ENCODE measurements around the gene DDX51.
"Not testable (repeated sequence)": the region's sequence is repeated elsewhere in the genome, so short reads cannot be mapped to it uniquely, and the experiment has no call there.

The DDX51 gene

DNA sequence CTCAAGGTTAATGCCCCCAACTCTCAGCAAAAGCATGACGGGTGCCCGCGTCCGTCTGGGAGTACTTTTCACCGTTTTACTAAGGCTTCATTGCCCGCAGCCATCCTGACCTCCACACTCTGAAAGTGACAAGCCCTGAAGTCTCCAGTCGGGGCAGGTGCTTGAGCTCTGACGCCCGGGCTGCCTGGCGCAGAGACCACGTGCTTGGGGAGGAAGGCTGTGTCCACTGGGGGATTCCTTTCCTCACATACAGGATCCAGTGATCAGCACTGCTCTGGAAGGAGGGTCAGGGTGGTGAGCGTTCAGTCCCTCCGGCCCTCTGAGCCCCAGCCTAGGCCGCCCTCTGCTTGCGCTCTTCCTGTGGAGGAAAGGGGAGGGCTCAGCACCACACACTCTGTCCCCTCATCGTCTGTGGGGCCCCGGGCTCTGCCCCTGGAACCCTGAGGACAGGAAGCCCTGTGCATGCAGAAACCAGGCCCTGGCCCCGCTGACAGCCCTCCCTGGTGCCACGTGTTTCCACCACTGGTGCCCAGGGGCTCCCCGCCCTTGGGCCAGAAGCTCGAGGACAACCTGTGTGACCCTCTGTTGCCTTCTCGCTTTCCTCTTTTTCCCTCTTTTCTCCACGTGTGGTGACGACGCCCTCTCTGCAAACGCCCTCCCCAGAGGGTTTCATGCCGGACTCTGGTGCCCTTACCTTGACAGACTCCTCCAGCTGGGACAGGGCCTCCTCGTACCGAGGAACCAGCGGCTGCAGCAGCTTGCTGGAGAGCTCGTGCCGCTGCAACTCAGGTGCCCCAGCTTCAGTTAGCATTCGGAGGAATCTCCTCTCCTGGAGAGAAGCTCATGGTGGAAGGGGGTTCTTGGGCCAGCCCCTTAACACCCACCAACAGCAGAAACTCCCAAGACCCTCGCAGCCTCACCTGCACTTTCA is 4.9 kb downstream of the DDX51 start:
- no peak for DNase-seq

- no peak for DNase-seq
Measured at GRCh38 chr12:132137483-132138125, 6.5 kb downstream of the DDX51 start.

- DNase-seq, result not testable (repeated sequence)
Measured at GRCh38 chr12:132136226-132136625, 7.9 kb downstream of the DDX51 start.

- not testable (repeated sequence) for DNase-seq
Measured at GRCh38 chr12:132134653-132135183, 9.4 kb downstream of the DDX51 start.

- peak; percentile 85 for DNase-seq
Measured at GRCh38 chr12:132133952-132134652, 10.0 kb downstream of the DDX51 start.

DNA sequence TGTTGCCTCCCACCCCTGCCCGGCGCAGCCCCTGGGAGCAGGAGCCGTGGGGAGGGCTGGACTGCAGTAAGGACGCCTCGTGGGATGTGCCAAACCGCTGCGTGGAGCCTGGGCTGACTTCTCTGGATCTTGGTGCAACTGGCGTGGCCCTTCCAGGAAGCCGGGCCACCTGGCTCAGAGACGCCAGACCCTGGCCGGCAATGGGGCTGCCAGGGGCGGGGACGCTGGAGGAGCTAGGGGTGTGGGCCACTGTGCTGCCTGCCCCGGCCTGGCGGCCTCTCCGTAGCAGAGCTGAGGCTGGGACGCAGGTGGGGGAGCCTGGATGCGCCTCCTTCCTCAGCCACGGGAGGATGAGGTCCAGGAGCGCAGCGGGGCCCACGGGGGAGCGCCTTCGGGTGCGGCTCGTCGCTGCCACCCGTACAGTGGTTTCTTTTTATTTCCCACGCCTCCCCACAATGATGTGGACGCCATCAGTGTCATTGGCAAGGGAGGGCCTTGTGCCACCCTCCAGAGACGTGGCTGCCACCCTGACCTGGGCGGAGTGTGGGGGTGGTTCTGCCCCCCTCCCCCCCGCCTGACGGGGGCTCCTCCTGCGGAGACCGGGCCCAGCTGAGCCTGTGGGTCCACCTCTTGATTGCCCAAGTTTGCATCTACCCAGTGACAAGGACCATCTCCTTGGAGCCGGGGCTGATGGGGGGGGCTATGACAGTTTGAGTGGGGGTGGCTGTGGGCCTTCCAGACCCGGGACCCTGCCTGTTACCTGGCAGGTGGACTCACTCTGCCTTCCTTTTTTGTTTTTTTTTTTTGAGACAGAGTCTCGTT is 11.3 kb downstream of the DDX51 start:
- DNase-seq, result no peak

GRCh38 chr12:132131952-132132351 is 12.2 kb downstream of the DDX51 start:
- DNase-seq, result no peak

DNA sequence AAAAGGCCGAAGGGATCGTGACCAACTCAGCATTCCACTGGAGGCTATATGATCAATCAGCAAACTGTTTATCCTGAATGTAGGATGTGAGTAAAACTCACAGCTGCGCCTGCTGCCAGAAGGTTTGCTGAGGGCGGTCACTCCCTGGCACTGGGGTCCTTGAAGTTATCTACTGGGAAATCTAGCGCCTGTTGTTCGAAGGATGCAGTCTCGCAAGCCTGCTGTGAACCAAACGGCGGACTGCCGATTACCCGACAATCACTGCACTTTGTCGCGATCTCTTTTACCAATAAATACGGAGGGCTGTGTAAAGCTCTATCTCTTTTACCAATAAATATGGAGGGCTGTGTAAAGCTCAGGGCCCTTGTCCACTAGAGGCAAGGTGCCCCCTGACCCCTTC is 12.9 kb downstream of the DDX51 start:
- no peak for DNase-seq

DNA sequence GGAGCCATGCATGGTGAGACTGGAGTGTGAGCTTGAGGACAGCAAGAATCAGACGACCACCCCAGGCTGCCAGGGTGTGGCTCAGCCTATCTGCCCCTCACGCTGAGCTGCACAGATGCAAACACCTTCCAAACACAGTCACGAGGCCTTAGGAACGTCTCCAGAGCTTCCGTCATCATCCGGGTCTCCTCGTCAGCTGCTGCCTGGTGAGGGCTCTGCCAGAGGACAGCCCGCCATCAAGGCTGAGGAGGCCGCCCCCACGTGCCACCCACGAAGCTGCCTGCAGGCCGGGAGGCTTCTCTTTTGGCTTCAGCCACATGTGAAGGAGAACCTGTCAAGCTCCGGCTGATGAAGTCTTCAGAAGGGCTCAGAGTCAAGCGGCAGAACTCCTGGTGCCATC is 13.4 kb downstream of the DDX51 start:
- no peak for DNase-seq

DNA sequence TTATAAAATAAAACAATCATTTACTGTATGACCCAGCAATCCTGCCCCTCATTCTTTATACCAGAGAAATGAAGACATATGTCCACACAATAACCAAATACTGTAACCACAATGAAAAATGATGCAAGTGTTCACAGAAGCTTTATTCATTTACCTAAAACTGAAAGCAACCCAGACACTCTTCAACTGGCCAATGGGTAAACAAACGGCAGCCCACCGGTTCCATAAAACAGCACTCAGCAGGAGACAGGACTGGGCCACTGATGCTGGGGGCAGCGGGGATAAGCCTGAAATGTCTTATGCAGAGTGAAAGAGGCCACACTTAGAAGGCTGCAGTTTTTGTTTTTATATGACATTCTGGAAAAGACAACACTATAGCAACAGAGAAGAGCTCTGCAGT is 15.1 kb downstream of the DDX51 start:
- no peak for DNase-seq

DNA sequence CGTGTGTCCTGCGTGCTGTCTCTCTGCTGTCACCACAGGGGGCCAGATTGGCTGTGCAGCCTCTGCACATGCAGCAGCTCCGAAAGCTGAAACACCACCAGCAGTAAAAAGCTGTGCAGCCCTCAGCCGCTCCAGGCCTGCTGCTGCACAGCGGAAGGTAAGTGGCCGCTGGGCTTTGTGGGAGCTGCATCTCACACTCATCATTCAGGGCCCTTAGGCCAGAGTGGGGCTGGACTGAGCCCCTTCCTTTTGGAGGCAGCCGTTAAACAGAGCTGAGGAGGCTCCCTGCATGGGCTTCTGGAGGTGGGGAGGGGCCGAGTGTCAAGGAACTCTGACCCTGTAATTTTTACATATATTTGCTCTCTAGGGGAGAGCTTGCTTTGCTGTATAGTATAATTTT is 17.1 kb downstream of the DDX51 start:
- DNase-seq, result no peak

DNA sequence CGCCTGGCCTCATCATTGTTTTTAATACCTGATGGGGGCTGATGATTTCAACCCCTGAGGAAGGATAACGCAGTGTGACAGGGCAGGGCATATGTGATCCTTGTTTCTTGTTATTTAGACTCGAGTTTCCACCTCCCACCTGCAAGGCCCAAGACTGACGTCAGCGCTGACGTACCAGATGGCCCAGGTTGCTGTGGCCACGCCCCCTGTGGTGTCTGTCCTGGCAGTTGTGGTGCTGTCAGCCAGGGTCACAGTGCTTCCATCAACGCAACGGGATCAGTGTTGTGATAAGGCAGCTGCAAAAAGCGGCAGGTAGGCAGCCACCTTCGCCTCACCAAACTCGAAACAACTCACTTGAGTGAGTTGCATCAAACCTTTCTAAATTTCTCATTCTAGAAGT is 18.4 kb downstream of the DDX51 start:
- DNase-seq, result no peak

GRCh38 chr12:132124766-132125425 is 19.2 kb downstream of the DDX51 start:
- DNase-seq, result no peak

DNA sequence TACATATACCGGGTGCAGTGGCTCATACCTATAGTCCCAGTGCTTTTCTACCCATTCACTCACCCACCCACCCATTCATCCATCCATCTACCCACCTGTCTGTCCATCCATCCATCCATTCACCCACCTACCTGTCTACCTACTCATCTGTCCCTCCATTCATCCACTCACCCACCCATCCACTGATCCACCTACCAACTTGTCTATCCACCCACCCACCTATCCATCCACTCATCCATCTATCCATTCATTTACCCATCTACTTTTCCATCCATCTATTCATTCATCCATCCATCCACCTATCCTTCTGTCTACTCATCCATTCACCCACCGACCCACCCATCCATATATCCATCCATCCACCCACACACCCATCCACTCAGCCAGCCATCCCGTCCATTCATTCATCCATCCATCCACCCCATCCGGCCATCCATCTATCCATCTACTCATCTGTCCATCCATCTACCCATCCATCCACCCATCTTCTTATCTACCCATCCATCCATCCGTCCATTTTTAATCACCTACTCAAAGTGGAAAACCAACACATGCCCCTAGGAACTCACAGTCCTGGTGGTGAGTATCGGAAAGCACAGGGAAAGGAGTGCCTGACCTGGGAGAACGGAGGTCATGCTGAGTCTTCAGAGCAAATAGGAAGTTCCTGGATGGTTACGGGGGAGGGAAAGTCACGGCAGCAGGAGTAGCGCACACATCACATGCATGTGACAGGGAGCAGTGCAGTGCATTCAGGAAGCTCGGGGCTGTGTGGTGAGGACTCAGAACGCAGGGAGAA is 20.0 kb downstream of the DDX51 start:
- DNase-seq, result no peak

DNA sequence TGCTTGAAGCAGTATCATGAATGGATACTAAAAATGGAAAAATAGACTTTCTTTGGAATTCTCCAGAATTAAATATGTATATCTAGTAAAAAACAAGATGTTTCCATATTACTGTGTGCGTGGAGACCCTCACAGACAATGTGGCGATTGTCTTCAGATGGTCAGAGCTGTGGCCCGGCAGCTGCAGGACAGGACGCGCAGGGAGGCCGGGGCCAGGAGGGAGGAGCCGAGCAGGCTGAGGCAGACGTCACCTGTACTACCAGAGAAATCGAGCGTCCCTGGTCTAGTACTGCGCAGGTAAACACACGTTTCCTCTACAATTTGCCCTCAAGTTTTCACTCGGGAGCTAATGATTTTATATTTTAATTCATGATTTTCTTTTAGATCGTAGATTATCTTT is 22.8 kb downstream of the DDX51 start:
- DNase-seq, result no peak

GRCh38 chr12:132118876-132119275 is 25.2 kb downstream of the DDX51 start:
- DNase-seq, result no peak

DNA sequence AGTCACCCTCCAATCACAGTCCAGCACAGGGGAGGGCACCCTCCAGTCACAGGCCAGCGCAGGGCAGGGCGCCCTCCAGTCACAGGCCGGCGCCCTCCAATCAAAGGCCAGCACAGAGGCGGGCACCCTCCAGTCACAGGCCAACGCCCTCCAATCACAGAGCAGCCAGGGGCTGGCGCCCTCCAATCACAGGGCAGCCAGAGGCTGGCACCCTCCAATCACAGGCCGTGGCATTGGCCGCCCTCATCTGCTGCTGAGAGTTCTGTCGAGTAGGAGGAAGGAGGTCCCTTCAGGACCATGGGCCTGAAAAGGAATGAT is 26.6 kb downstream of the DDX51 start:
- no peak for DNase-seq

GRCh38 chr12:132116709-132117557 is 27.2 kb downstream of the DDX51 start:
- no peak for DNase-seq

GRCh38 chr12:132115500-132115899 is 28.6 kb downstream of the DDX51 start:
- no peak for DNase-seq

GRCh38 chr12:132114667-132115066 is 29.5 kb downstream of the DDX51 start:
- DNase-seq, result no peak

All from NCI-H1092 treated with DMSO at 0.1 percent for 48 hours (cell line).